ENCODE data around the gene MAML1. TPM values are rescaled to one million over a fixed set of nuclear protein-coding genes. Genes with fewer than 3 reads are reported as not detected.

MAML1 gene
- total RNA-seq, 4 donors from 2014 or later: 27.0 to 38.1 (median 31.9) TPM

GRCh38 chr5:179798771-179799643, 66.4 kb downstream of the MAML1 start:
- no peak overlapping the region for H3K27ac ChIP-seq
- H3K27me3 ChIP-seq: no peaks in the 10 kb centered on the region
- no peak for TF ChIP-seq POLR2A (IDR thresholded peaks at IDR 0.05)
- no peak for TF ChIP-seq EP300 (IDR thresholded peaks at IDR 0.05)
- TF ChIP-seq, protein P1, sequence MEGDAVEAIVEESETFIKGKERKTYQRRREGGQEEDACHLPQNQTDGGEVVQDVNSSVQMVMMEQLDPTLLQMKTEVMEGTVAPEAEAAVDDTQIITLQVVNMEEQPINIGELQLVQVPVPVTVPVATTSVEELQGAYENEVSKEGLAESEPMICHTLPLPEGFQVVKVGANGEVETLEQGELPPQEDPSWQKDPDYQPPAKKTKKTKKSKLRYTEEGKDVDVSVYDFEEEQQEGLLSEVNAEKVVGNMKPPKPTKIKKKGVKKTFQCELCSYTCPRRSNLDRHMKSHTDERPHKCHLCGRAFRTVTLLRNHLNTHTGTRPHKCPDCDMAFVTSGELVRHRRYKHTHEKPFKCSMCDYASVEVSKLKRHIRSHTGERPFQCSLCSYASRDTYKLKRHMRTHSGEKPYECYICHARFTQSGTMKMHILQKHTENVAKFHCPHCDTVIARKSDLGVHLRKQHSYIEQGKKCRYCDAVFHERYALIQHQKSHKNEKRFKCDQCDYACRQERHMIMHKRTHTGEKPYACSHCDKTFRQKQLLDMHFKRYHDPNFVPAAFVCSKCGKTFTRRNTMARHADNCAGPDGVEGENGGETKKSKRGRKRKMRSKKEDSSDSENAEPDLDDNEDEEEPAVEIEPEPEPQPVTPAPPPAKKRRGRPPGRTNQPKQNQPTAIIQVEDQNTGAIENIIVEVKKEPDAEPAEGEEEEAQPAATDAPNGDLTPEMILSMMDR (IDR thresholded peaks at IDR 0.05): no peak
- H3K4me3 ChIP-seq: no peak overlapping the region
- peaks cover 0 to 58% (median 47%) of the 10 kb centered on the region in 4 donors for H3K4me1 ChIP-seq
- 91 to 93% methylated on average over 32 to 34 of the region's 36 CpGs for WGBS, 2 donors
- no peaks in the 10 kb centered on the region for H3K9me3 ChIP-seq
- DNase-seq (ENCODE audit: low spot score in 2 of 2): no peak
- H3K36me3 ChIP-seq: peaks cover 2 to 47% (median 14%) of the 10 kb centered on the region in 3 donors

DNA sequence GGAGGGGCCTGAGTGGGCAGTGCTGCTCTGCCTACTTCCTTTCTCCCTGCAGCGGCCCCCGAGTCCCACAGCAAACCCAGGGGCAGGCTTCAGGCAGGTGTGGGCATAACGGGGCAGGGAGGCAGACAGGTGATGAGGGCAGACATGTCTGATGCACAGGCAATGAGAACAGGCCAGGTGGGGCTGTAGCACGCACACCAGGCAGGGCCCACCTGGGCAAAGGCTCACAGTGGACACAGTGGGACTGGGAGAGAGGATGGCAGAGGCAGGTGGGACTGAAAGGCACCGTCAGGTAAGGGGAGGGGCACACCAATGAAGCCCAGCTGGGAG, 67.0 kb downstream of the MAML1 start:
- H3K4me3 ChIP-seq: no peak overlapping the region
- no peaks in the 10 kb centered on the region for H3K9me3 ChIP-seq
- peaks cover 0 to 58% (median 47%) of the 10 kb centered on the region in 4 donors for H3K4me1 ChIP-seq
- H3K36me3 ChIP-seq: peaks cover 2 to 47% (median 14%) of the 10 kb centered on the region in 3 donors
- WGBS, 2 donors: 87 to 92% methylated on average over 5 of the region's 5 CpGs
- DNase-seq (ENCODE audit: low spot score in 2 of 2): no peak
- TF ChIP-seq, protein P1 (IDR thresholded peaks at IDR 0.05): no peak
- TF ChIP-seq EP300 (IDR thresholded peaks at IDR 0.05): no peak
- TF ChIP-seq POLR2A (IDR thresholded peaks at IDR 0.05): no peak
- H3K27ac ChIP-seq: no peak overlapping the region
- H3K27me3 ChIP-seq: no peaks in the 10 kb centered on the region

GRCh38 chr5:179800071-179800695, 67.6 kb downstream of the MAML1 start:
- H3K4me1 ChIP-seq: peaks cover 0 to 58% (median 47%) of the 10 kb centered on the region in 4 donors
- no peak overlapping the region for H3K27ac ChIP-seq
- DNase-seq (ENCODE audit: low spot score in 2 of 2): no peak
- H3K36me3 ChIP-seq: peaks cover 2 to 47% (median 14%) of the 10 kb centered on the region in 3 donors
- TF ChIP-seq, protein P1 (IDR thresholded peaks at IDR 0.05): no peak
- no peak for TF ChIP-seq POLR2A (IDR thresholded peaks at IDR 0.05)
- TF ChIP-seq EP300 (IDR thresholded peaks at IDR 0.05): no peak
- H3K4me3 ChIP-seq: no peak overlapping the region
- no peaks in the 10 kb centered on the region for H3K9me3 ChIP-seq
- no peaks in the 10 kb centered on the region for H3K27me3 ChIP-seq
- 92 to 93% methylated on average over 21 of the region's 21 CpGs for WGBS, 2 donors

DNA sequence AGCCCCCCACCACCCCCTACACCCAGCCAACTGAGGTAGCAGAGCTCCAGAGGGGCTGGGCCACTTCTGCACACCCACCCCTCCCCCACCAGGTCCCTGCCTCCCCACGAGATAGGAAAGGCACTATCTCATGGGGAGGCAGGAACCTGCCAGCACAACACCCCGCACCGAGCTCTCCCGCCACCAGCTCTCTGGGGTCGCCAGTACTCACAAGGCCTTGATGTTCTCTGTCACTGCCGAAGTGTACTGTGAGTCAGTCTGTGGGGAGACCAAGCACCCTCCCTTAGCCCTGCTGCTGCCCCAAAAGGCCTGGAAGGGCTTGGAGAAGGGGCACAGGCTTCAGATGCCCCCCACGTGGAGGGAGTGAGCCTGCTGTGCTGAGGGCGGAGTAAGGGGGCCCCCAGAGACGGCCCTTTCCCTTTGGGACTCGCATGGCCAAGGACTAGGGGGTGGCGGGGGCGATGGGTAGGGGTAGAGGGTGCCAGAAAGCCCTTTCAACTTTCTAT, 68.1 kb downstream of the MAML1 start:
- DNase-seq (ENCODE audit: low spot score in 2 of 2): no peak
- TF ChIP-seq, protein P1 (IDR thresholded peaks at IDR 0.05): no peak
- no peak for TF ChIP-seq EP300 (IDR thresholded peaks at IDR 0.05)
- TF ChIP-seq POLR2A (IDR thresholded peaks at IDR 0.05): no peak
- peaks cover 0 to 56% (median 45%) of the 10 kb centered on the region in 4 donors for H3K4me1 ChIP-seq

More for the DNA sequence above, 68.1 kb downstream of the MAML1 start:
- no peak overlapping the region for H3K4me3 ChIP-seq
- H3K27ac ChIP-seq: no peak overlapping the region
- H3K36me3 ChIP-seq: peaks cover 2 to 47% (median 14%) of the 10 kb centered on the region in 3 donors
- H3K9me3 ChIP-seq: no peaks in the 10 kb centered on the region
- no peaks in the 10 kb centered on the region for H3K27me3 ChIP-seq
- 79 to 90% methylated on average over 9 to 12 of the region's 12 CpGs for WGBS, 2 donors
